GM18870 (cell line): ENCODE results near the gene FAM162A.
A peak's percentile ranks its signal among the peaks of the same experiment; 100 is the strongest.

Source experiments
- ATAC-seq: cut with Tn5 transposase; IDR thresholded peaks from one replicate; pipeline ENCODE4 v1.9.1; 2021; ENCODE audit warnings: moderate library complexity; ENCODE audit not compliant: unreplicated experiment

FAM162A gene

DNA sequence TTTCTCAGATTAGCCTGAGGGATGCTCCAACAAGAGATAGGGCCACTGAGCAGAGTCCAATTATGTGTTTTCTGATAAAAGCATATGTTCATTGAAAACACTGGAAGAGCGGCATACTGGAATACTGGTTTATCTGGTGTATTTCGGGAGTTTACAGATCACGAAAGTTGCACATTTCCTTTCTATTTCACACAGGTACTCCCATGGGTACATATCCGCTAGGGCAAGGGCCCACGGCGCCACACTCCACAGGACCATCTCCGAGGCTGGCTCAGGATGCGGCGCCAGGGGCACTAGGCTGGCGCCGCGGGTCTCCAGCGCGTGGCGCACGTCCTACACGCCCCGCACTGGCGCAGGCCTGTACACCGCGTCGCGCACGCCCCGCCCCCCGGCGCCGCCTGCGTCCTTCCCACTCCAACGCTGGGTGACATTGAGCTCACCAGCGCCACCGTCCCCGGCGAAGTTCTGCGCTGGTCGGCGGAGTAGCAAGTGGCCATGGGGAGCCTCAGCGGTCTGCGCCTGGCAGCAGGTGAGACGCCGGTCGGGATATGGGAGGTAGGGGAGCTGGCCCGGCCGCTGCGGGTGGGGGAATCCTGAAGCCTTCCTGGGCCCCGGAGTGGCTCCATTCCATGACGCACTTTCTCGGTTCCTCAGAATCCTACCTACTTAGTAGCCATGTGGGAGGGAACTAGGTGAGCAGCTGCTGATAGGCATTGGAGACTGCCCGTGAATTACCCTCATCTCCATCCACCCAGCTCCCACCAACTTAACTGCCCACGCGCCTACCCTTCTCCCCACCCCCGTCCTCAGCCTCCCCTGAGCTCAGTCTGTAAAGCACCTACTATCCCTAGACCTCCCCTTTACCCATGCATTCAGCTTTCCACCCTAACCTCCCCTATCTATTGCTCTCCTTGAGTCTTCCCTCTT is at the start of gene FAM162A:
Gene FAM162A, plus strand, starts transcription at position 412 of the 927 bp plus-strand sequence. Its CDS starts 84 bp downstream, at position 496.
- ATAC-seq: peak; percentile 72

DNA sequence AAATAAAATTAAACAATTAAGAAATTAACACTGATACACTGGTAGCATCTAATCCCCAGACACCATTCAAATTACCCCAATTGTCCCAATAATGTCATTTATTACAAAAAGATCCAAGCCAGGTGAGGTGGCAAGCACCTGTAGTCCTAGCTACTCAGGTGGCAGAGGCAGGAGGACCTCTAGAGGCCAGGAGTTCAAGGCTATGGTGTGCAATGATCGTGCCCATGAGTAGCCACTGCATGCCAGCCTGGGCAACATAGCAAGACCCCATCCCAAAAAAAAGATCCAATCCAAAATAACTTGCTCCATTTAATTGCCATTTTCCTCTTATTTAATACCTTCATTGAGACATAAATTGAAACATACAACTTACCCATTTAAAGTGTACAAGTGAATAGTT is 41.2 kb upstream of the FAM162A start:
- ATAC-seq: no peak

DNA sequence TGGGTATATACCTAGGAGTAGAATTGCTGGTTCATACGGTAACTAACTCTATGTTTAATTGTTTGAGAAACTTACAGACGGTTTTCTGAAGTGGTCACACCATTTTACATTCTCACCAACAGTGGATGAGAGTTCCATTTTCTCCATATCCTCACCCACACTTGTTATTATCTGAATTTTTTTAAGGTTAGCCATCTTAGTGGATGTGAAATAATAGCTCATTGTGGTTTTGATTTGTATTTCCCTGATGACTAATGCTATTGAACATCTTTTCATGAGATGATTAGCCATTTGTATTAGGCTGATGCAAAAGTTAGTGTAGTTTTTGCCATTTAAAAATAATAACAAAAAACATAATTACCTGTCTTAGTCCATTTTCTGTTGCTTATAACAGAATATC is 40.3 kb upstream of the FAM162A start:
- ATAC-seq: no peak

GRCh38 chr3:122349171-122349570 is 34.8 kb upstream of the FAM162A start:
- ATAC-seq: no peak

GRCh38 chr3:122350814-122351418 is 33.1 kb upstream of the FAM162A start:
- ATAC-seq: no peak

DNA sequence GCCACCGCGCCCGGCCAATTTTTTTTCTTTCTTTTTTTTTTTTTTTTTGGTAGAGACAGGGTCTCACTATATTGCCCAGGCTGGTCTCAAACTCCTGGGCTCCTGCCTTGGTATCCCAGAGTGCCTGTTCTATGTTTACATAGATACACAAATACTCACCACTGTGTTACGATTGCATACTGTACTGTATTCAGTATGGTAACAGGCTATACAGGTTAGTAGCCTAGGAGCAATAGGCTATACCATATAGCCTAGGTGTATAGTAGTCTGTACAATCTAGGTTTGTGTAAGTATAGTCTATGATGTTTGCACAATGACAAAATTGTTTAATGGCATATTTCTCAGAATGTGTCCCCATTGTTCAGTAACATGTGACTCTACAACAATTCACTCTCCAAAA is 32.4 kb upstream of the FAM162A start:
- no peak for ATAC-seq

GRCh38 chr3:122353215-122353614 is 30.8 kb upstream of the FAM162A start:
- ATAC-seq: no peak

GRCh38 chr3:122353893-122354401 is 30.0 kb upstream of the FAM162A start:
- ATAC-seq: no peak

GRCh38 chr3:122355612-122356011 is 28.4 kb upstream of the FAM162A start:
- no peak for ATAC-seq

GRCh38 chr3:122356402-122356801 is 27.6 kb upstream of the FAM162A start:
- no peak for ATAC-seq

DNA sequence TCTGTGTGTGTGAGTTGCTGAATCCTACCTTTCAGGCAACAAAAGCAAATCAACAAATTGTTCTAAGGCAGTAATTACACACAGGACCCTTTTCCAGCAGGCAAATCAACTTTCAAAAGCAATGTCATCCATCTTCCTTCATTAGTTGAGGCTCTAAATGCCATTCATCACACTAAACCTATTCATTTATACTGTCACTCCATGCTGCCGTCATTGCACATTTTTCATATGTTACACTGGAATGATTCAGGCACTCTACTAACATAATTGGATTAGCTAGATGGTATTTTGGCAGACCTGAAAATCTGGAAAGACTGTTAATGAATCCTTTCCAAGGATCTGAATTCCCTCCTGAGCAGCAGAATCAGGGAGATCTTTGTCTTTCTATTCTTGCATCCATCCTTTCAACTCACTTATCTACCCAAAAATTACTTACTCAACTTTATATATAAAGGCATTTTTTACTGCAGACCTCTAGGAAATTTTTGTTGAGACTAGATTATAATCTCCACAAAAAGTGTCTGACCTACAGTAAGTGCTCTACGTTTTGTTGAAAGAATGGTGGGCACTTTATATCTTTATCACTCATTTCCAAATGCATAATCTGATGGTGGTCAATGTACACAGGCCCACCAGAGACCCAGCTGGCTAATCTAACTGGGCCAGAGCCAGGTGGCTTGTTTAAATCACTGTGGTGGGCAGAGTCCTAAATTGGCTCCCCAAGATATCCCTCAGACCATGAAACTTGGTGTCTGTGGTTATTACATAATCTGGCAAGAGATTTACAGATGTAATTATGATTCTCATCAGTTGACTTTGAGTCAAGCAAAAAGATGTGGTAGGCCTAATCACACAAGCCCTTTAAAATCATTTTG is 25.9 kb upstream of the FAM162A start:
- no peak for ATAC-seq

DNA sequence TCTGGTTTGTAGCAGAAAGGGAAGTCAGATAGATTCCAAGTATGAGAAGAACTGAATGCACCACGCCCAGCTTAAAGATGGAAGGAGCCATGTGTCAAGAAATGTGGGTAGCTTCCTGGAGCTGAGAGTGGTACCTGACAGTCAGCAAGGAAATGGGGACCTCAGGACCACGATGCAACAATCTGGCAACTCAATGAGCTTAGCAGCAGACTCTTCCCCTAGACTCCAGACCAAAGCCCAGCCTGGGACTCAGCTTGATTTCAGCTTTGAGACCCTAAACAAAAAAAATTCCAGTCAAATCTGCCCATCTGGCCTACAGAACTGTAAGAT is 25.3 kb upstream of the FAM162A start:
- ATAC-seq: no peak

- no peak for ATAC-seq
Measured at GRCh38 chr3:122362026-122362425, 22.0 kb upstream of the FAM162A start.

DNA sequence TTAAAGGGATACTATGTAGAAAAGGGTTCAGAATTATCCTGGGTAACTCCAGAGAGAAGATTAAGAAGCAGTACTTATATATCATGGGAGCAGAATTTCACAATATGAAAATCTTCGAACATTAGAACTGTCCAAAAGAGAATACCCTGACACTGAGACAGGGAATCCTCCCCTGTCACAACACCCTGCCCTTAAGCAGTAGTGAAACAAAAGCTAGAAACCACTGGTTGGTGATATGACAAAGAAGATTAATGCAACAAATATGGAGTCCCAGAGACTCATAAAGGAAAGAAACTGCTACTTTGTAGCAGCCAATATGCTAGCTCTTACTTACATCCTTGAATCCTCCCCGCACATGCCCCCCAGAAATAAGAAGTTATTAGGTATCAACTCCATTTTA is 19.5 kb upstream of the FAM162A start:
- ATAC-seq: no peak

- peak; percentile 29 for ATAC-seq
Measured at GRCh38 chr3:122365073-122365472, 18.9 kb upstream of the FAM162A start.

- peak; percentile 61 for ATAC-seq
Measured at GRCh38 chr3:122365582-122366378, 18.2 kb upstream of the FAM162A start.

GRCh38 chr3:122366379-122366749 is 17.6 kb upstream of the FAM162A start:
- no peak for ATAC-seq

- ATAC-seq: no peak
Measured at GRCh38 chr3:122374034-122374433, 9.9 kb upstream of the FAM162A start.

DNA sequence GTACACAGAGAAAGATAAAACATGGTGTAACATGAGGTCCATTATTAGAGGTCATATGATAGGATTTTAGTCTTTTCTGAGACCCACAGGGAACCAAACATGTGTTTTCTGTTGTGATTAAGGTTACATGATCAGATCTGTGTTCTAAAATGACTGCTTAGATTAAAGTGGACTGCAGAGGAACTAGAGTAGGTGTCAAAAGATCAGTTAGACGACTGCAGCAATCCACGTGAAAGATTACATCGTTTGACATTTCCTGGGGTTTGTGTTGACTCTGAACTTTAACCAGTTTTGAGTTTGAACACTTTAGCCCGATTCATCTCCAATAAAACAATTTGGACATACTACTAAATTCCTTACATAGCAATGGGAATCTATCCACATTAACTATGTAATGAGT is 6.0 kb upstream of the FAM162A start:
- no peak for ATAC-seq

DNA sequence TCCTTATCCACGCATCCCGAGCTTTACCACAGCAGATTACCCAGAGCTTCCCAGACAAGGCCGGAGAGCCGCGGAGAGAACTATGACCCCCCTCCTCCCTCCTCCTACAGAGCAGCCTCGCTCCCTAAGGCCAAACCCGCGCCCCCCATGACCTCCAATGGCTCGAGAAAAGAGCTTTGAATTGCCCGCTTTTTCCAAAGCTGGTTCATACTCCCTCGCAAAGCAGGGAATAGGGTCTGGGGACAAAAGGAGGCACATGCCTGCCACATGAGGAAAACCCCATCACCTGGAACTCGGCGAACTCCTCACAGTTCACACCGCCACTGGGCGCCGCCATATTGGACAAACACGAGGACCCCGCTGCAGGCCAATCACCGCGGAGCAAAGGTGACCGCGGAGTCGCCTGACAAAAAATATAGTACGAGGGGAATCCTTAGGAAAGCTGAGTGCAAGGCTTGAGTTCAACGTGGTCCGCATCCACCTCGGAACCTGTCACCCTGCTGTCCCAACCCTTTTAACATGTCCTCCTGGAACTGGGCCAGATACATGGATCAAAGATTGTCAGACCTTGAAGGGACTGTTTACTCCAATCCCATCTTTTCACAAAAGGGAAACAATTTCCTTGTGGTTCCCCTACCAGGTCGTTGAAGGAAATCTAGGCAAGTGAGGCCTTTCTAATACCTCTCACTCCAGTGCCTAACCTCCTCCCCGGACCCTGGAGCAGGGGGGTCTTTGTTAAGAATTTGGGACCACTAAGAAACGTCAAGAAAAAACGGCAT is 905 bp upstream of the FAM162A start, which contains the start of gene MIX23:
Gene MIX23, minus strand, starts transcription at position 344 of the 779 bp plus-strand sequence. Its CDS starts 7 bp downstream, at position 337.
- no peak for ATAC-seq
